ENCODE results near the gene MICU1.

- TF ChIP-seq POLR2A (IDR thresholded peaks at IDR 0.05; ENCODE audit: insufficient read depth in 1 of 2, low read depth in 2 of 2, low read length in 2 of 2), result no peak
- TF ChIP-seq CTCF (CRISPR knock-in tag; IDR thresholded peaks at IDR 0.05), result peak; percentile 56
- no peak for TF ChIP-seq RXRA (CRISPR knock-in tag; IDR thresholded peaks at IDR 0.05)
- no peak for TF ChIP-seq ZNF274 (CRISPR knock-in tag; IDR thresholded peaks at IDR 0.05)
- TF ChIP-seq ZNF280D (CRISPR knock-in tag; IDR thresholded peaks at IDR 0.05), result no peak
- TF ChIP-seq ZBTB2 (CRISPR knock-in tag; IDR thresholded peaks at IDR 0.05; ENCODE audit: low read depth), result no peak
- no peak for TF ChIP-seq ZBTB8A (CRISPR knock-in tag; IDR thresholded peaks at IDR 0.05; ENCODE audit: borderline replicate concordance, low read depth)
These were observed 57.8 kb downstream of the MICU1 start for GRCh38 chr10:72567889-72568640.

All from HepG2 (cell line).